Uterus (tissue), 4 donors: ENCODE results near the gene PDE4B. TPM values are rescaled to one million over a fixed set of nuclear protein-coding genes. Genes with fewer than 3 reads are reported as not detected.

Experiments
- DNase-seq, 2 donors: peaks; one replicate each; pipeline ENCODE4 v3.0.0-alpha.2; 2019 to 2020
- H3K27ac ChIP-seq, 2 donors: fragments of 200-600 bp; sonication (generic); 1 replicate in 1 of 2; 2 replicates in 1 of 2; pipeline ENCODE4 v1.5.1; 2016 to 2018
- H3K27me3 ChIP-seq, 2 donors: fragments of 200-600 bp; sonication (generic); one replicate each; pipeline ENCODE4 v1.5.1; 2018 to 2019; ENCODE audit warnings: control low read depth in 1 of 2
- H3K36me3 ChIP-seq, 2 donors: fragments of 200-600 bp; sonication (generic); one replicate each; pipeline ENCODE4 v1.5.1; 2019; ENCODE audit warnings: control low read depth in 1 of 2
- H3K4me1 ChIP-seq, 2 donors: fragments of 200-600 bp; sonication (generic); one replicate each; pipeline ENCODE4 v1.5.1; 2018 to 2019; ENCODE audit warnings: control low read depth in 1 of 2
- H3K4me3 ChIP-seq, 2 donors: fragments of 200-600 bp; sonication (generic); 1 replicate in 1 of 2; 2 replicates in 1 of 2; pipeline ENCODE4 v1.5.1; 2018 to 2019; ENCODE audit warnings: mild to moderate bottlenecking in 1 of 2
- H3K9me3 ChIP-seq, 2 donors: fragments of 200-600 bp; sonication (generic); one replicate each; pipeline ENCODE4 v1.5.1; 2019; ENCODE audit warnings: control low read depth in 1 of 2
- POLR2A ChIP-seq, 2 donors: fragments of 450-650 bp; IDR thresholded peaks; one replicate each; pipeline ENCODE4 v1.6.1; 2016; ENCODE audit warnings: antibody characterized with exemption in 2 of 2, mild to moderate bottlenecking in 1 of 2, moderate library complexity in 1 of 2
- intact Hi-C: fragments of 100-400 bp; cut with DNase I; formaldehyde crosslinking; loops from one replicate; pipeline ENCODE4 v1.15.1; 2023; ENCODE audit warnings: low total_unique reads
- total RNA-seq, 4 donors: library from RNA; depleted of rRNA in 3 of 4; stranded (reverse); fragments of >200 nt in 3 of 4; gene quantifications; one replicate each; pipeline versions ENCODE4 v1.1.0 to v1.2.4, GENCODE V29; 2014 to 2023
- TF ChIP-seq, protein P1 (sequence below), 4 experiments: fragments of 200-600 bp in 2 of 4; fragments of 450-650 bp in 2 of 4; sonication (generic) in 2 of 4; IDR thresholded peaks; one replicate each; pipeline ENCODE4 v1.5.1; 2016 to 2019; ENCODE audit warnings: antibody characterized with exemption in 4 of 4, mild to moderate bottlenecking in 2 of 4, moderate library complexity in 1 of 4
- donor health status: DM: yes; HTN: yes; CAD: no.

The PDE4B gene
- total RNA-seq, 4 donors from 2014 or later, result 6.9 to 22.9 (median 17.8) TPM

GRCh38 chr1:66383611-66384010 is 590.9 kb downstream of the PDE4B start:
- no peaks in the 10 kb centered on the region for H3K36me3 ChIP-seq
- no peaks in the 10 kb centered on the region for H3K9me3 ChIP-seq
- DNase-seq, result no peak
- intact Hi-C loops, result no loop called here
- no peak overlapping the region for H3K4me3 ChIP-seq
- TF ChIP-seq POLR2A (IDR thresholded peaks at IDR 0.05), result no peak
- H3K27ac ChIP-seq, result no peak overlapping the region
- no peaks in the 10 kb centered on the region for H3K27me3 ChIP-seq
- H3K4me1 ChIP-seq, result no peaks in the 10 kb centered on the region

- Histone ChIP-seq H3K27me3 (no peaks in the 10 kb centered on the region), H3K9me3 (no peaks in the 10 kb centered on the region), H3K4me1 (no peaks in the 10 kb centered on the region), H3K4me3 (no peak overlapping the region), H3K36me3 (no peaks in the 10 kb centered on the region), H3K27ac (no peak overlapping the region)
- intact Hi-C loops, result no loop called here
- no peak for DNase-seq
- TF ChIP-seq, protein P1, sequence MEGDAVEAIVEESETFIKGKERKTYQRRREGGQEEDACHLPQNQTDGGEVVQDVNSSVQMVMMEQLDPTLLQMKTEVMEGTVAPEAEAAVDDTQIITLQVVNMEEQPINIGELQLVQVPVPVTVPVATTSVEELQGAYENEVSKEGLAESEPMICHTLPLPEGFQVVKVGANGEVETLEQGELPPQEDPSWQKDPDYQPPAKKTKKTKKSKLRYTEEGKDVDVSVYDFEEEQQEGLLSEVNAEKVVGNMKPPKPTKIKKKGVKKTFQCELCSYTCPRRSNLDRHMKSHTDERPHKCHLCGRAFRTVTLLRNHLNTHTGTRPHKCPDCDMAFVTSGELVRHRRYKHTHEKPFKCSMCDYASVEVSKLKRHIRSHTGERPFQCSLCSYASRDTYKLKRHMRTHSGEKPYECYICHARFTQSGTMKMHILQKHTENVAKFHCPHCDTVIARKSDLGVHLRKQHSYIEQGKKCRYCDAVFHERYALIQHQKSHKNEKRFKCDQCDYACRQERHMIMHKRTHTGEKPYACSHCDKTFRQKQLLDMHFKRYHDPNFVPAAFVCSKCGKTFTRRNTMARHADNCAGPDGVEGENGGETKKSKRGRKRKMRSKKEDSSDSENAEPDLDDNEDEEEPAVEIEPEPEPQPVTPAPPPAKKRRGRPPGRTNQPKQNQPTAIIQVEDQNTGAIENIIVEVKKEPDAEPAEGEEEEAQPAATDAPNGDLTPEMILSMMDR (IDR thresholded peaks at IDR 0.05), result no peak
- TF ChIP-seq POLR2A (IDR thresholded peaks at IDR 0.05), result no peak
Measured at GRCh38 chr1:66384258-66384921, 591.7 kb downstream of the PDE4B start.

DNA sequence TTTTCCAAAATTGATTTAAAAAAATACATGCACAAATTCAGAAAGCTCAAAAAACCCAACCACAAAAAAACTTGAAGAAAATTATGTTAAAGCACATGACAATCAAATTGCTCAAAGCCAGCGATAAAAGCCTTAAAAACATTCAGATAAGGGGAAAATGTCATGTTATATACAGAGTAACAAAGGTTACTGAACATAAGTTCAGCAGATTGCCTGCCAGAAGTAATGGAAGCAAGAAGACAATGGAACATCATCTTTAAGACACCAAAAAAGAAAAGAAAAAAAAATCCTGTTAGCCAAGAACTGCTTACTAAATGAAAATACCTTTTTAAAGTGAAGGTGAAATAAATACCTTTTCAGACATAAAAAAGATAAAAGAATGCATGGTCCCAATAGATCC is 594.0 kb downstream of the PDE4B start:
- Histone ChIP-seq H3K27me3 (no peaks in the 10 kb centered on the region), H3K4me3 (no peak overlapping the region), H3K4me1 (no peaks in the 10 kb centered on the region), H3K36me3 (no peaks in the 10 kb centered on the region), H3K27ac (no peak overlapping the region), H3K9me3 (no peaks in the 10 kb centered on the region)
- DNase-seq, result no peak
- TF ChIP-seq, protein P1 (IDR thresholded peaks at IDR 0.05), result no peak
- TF ChIP-seq POLR2A (IDR thresholded peaks at IDR 0.05), result no peak
- intact Hi-C loops, result no loop called here

GRCh38 chr1:66388913-66389312 is 596.2 kb downstream of the PDE4B start:
- TF ChIP-seq POLR2A (IDR thresholded peaks at IDR 0.05), result no peak
- TF ChIP-seq, protein P1 (IDR thresholded peaks at IDR 0.05), result no peak

DNA sequence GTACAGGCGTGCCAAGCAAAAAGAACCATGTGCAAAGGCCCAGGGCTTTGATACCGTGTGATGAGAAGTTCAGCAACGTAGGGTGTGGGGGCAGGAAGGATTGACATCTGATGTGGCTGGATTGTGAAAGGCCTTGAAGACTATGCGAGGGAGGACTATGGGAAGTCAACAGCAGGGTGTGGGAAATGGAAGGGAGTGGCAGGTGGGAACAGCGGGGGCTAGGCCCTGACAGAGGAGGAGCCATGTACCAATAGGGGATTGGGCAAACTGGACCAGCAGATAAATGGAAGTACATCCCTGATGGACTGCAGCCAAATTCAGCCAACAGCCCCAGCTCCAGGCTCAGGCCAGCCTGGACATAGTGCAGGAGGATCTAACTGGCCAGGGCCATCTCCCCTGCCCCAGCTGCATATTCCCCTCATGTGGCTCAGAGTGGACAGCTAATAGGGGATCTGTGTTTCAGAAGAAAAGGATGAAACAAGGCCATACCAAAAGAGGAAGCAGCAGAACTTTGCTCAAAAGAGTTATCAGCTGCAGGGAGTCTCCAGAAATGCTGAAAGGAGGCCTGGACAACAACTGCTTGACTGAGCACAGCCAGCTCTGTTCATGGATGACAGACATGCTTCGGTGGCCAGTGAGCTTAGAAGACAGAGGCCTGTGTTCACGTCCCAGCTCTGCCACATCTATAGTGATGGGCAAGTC is 601.0 kb downstream of the PDE4B start:
- Histone ChIP-seq H3K36me3 (no peaks in the 10 kb centered on the region), H3K4me3 (no peak overlapping the region), H3K4me1 (no peaks in the 10 kb centered on the region), H3K27ac (no peak overlapping the region), H3K9me3 (no peaks in the 10 kb centered on the region), H3K27me3 (no peaks in the 10 kb centered on the region)
- intact Hi-C loops, result no loop called here
- DNase-seq, result no peak
- TF ChIP-seq, protein P1 (IDR thresholded peaks at IDR 0.05), result no peak
- TF ChIP-seq POLR2A (IDR thresholded peaks at IDR 0.05), result no peak

More at GRCh38 chr1:66388913-66389312, 596.2 kb downstream of the PDE4B start:
- H3K9me3 ChIP-seq, result no peaks in the 10 kb centered on the region
- DNase-seq, result no peak
- no peaks in the 10 kb centered on the region for H3K4me1 ChIP-seq
- H3K27me3 ChIP-seq, result no peaks in the 10 kb centered on the region
- no peak overlapping the region for H3K4me3 ChIP-seq
- intact Hi-C loops, result no loop called here
- H3K36me3 ChIP-seq, result no peaks in the 10 kb centered on the region
- no peak overlapping the region for H3K27ac ChIP-seq
